MM.1S (cell line): ENCODE measurements around the gene CLEC19A.

Experiments used
- CTCF ChIP-seq: fragments of 300-600 bp; sonication (generic); IDR thresholded peaks from 2 replicates; pipeline ENCODE4 v1.5.1; 2016; ENCODE audit warnings: antibody characterized with exemption, low read length, mixed read lengths
- EZH2 ChIP-seq: fragments of 300-600 bp; sonication (generic); optimal IDR thresholded peaks from 2 replicates; pipeline ENCODE3; 2017; ENCODE audit warnings: low read depth, mild to moderate bottlenecking, antibody characterized with exemption, low read length, mixed read lengths

- TF ChIP-seq CTCF (no peak), EZH2 (no peak)
Measured at GRCh38 chr16:19344980-19345379, 59.4 kb downstream of the CLEC19A start.
